ENCODE data around the gene FECH. TPM values are rescaled to one million over a fixed set of nuclear protein-coding genes. Genes with fewer than 3 reads are reported as not detected.
A peak's percentile ranks its signal among the peaks of the same experiment; 100 is the strongest.
"Not testable (repeated sequence)": the region's sequence is repeated elsewhere in the genome, so short reads cannot be mapped to it uniquely, and the experiment has no call there.

Gene FECH
- total RNA-seq, 1 donor from 2014 or later: 25.8 TPM

DNA sequence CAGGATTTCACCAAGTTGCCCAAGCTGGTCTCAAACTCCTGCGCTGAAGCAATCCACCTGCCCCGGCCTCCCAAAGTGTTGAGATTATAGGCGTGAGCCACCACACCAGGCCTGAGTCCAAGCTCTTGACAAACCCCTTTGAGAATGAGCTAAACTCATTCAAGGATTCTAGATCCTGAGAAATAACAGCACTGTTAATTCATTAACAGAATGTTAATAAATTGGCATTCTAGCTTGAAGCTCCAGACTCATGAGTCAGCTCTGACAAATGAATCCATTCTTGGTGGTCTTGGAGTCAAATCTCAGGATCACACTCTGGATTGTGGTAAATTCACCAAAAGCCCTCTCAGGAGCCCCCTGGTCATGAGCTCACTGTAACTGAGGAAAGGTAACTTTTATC, 33.4 kb upstream of the FECH start:
- TF ChIP-seq, protein P1, sequence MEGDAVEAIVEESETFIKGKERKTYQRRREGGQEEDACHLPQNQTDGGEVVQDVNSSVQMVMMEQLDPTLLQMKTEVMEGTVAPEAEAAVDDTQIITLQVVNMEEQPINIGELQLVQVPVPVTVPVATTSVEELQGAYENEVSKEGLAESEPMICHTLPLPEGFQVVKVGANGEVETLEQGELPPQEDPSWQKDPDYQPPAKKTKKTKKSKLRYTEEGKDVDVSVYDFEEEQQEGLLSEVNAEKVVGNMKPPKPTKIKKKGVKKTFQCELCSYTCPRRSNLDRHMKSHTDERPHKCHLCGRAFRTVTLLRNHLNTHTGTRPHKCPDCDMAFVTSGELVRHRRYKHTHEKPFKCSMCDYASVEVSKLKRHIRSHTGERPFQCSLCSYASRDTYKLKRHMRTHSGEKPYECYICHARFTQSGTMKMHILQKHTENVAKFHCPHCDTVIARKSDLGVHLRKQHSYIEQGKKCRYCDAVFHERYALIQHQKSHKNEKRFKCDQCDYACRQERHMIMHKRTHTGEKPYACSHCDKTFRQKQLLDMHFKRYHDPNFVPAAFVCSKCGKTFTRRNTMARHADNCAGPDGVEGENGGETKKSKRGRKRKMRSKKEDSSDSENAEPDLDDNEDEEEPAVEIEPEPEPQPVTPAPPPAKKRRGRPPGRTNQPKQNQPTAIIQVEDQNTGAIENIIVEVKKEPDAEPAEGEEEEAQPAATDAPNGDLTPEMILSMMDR (IDR thresholded peaks at IDR 0.05; ENCODE audit: unreplicated experiment): no peak
- Mint-ChIP-seq H3K9me3 (ENCODE audit: low read depth) (no peaks in the 10 kb centered on the region), H3K36me3 (ENCODE audit: insufficient read depth) (peaks cover 15% of the 10 kb centered on the region), H3K27ac (no peak overlapping the region), H3K4me3 (ENCODE audit: low read depth) (peak overlapping the region; percentile 92), H3K27me3 (no peaks in the 10 kb centered on the region), H3K4me1 (ENCODE audit: low read depth) (peaks cover 10% of the 10 kb centered on the region)
- DNase-seq (ENCODE audit: low spot score, unreplicated experiment): no peak

DNA sequence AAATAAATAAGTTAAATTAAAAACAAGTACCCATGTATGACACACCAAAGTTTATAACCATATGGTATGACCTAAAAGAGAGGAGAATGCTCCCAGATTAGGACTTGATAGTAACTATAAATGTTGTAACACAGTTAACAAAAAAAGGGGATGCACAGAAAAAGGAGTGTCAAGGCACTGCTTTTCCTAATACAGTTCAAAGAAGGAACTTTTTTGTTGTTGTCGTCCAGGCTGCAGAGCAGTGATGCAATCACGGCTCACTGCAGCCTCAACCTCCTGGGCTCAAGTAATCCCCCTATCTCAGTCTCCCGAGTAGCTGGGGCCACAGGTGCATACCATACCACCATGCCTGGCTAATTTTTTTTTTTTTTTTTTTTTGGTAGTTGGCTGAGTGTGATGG, 32.4 kb upstream of the FECH start:
- Mint-ChIP-seq H3K4me3 (ENCODE audit: low read depth) (no peak overlapping the region), H3K4me1 (ENCODE audit: low read depth) (peaks cover 10% of the 10 kb centered on the region), H3K27ac (no peak overlapping the region), H3K9me3 (ENCODE audit: low read depth) (no peaks in the 10 kb centered on the region), H3K27me3 (no peaks in the 10 kb centered on the region), H3K36me3 (ENCODE audit: insufficient read depth) (peaks cover 16% of the 10 kb centered on the region)
- TF ChIP-seq, protein P1 (IDR thresholded peaks at IDR 0.05; ENCODE audit: unreplicated experiment): no peak
- no peak for DNase-seq (ENCODE audit: low spot score, unreplicated experiment)

DNA sequence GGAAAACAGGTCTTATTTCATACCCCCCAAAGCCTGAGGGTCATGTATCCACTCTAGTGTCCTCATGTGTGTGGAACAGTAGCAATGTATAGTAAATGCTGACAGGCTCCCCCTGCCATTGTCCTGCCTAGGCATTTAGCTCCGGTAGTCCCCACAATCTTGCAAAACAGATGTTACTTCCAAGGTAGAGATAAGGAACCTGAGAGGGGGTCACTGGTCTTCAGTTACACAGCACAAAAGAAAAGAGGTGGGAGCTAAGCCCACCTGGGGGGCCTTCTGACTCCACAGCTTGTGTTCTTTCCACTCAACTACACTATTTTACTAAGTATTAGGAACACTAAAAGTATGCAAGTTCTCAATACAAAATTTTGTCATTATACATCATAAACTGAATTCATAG, 17.4 kb upstream of the FECH start:
- no peak overlapping the region for H3K27ac Mint-ChIP-seq

DNA sequence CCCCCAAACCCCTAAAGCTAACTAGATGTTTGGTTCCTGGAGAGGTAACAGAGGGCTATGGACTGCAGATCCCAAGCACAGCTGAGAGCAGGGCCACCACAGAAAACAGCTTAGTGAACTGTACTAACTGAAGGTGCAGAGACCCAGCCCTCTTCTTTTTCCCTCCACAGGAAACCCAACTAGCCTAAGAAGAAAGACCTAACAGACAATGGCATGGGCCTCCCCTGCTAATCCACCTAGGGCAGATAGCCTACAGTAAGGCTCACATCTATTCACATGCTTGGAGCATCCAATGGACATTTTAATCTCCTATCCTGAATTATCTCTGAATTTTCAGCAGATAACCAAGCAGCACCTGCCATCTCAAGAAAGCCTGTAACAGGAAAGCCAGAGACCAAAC, 8.8 kb upstream of the FECH start:
- no peak for DNase-seq (ENCODE audit: low spot score, unreplicated experiment)
- TF ChIP-seq, protein P1 (IDR thresholded peaks at IDR 0.05; ENCODE audit: unreplicated experiment): no peak
- H3K36me3 Mint-ChIP-seq (ENCODE audit: insufficient read depth): peaks cover 17% of the 10 kb centered on the region
- no peaks in the 10 kb centered on the region for H3K4me1 Mint-ChIP-seq (ENCODE audit: low read depth)
- H3K9me3 Mint-ChIP-seq (ENCODE audit: low read depth): no peaks in the 10 kb centered on the region
- no peaks in the 10 kb centered on the region for H3K27me3 Mint-ChIP-seq
- H3K4me3 Mint-ChIP-seq (ENCODE audit: low read depth): no peak overlapping the region
- no peak overlapping the region for H3K27ac Mint-ChIP-seq

More for the DNA sequence above, 17.4 kb upstream of the FECH start:
- Mint-ChIP-seq H3K9me3 (ENCODE audit: low read depth) (no peaks in the 10 kb centered on the region), H3K36me3 (ENCODE audit: insufficient read depth) (peaks cover 26% of the 10 kb centered on the region), H3K4me3 (ENCODE audit: low read depth) (no peak overlapping the region), H3K4me1 (ENCODE audit: low read depth) (peaks cover 5% of the 10 kb centered on the region), H3K27me3 (no peaks in the 10 kb centered on the region)
- TF ChIP-seq, protein P1 (IDR thresholded peaks at IDR 0.05; ENCODE audit: unreplicated experiment): no peak
- no peak for DNase-seq (ENCODE audit: low spot score, unreplicated experiment)

DNA sequence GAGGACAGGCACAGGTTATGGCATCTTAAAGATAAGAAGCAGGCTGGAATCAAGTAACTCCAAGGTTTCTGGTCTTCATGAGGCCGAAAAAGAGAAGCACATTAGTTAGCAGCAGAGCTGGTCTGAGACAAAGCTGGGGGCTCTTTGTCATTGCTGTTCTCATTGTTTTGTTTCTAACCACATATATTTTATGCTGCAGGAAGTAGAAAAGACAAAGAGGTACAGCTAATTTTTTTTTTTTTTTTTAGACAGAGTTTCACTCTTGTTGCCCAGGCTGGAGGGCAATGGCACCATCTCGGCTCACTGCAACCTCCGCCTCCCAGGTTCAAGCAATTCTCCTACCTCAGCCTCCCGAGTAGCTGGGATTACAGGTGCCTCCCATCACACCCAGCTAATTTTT, 6.2 kb upstream of the FECH start:
- not testable (repeated sequence) for H3K27me3 Mint-ChIP-seq; H3K9me3 Mint-ChIP-seq (ENCODE audit: low read depth); H3K27ac Mint-ChIP-seq; DNase-seq (ENCODE audit: low spot score, unreplicated experiment); H3K36me3 Mint-ChIP-seq (ENCODE audit: insufficient read depth); H3K4me1 Mint-ChIP-seq (ENCODE audit: low read depth); H3K4me3 Mint-ChIP-seq (ENCODE audit: low read depth)

DNA sequence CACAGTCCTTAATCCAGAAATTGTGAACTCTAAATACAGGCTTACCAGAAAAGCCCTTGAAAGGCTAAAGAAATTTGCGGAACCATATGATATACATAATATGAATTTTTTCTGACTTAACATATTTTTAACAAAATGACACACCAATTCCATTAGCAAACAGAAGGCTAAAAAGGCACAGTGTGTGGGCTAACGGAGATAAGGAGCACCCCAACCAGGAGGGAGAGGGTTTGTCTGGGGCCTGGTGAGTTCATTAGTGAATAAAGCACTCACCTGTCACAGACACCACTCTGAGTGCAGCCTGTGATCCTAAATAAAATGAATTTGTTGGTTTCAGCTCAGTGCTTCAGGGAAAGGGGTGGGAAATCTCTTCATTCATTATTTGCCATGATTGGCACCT, 2.7 kb upstream of the FECH start:
- Mint-ChIP-seq H3K27me3 (no peaks in the 10 kb centered on the region), H3K27ac (no peak overlapping the region), H3K4me3 (ENCODE audit: low read depth) (no peak overlapping the region), H3K9me3 (ENCODE audit: low read depth) (no peaks in the 10 kb centered on the region), H3K4me1 (ENCODE audit: low read depth) (peaks cover 15% of the 10 kb centered on the region), H3K36me3 (ENCODE audit: insufficient read depth) (no peaks in the 10 kb centered on the region)
- DNase-seq (ENCODE audit: low spot score, unreplicated experiment): no peak
- TF ChIP-seq, protein P1 (IDR thresholded peaks at IDR 0.05; ENCODE audit: unreplicated experiment): no peak
